GM23338 (cell line): ENCODE results near the gene KIAA0040. TPM values are rescaled to one million over a fixed set of nuclear protein-coding genes. Genes with fewer than 3 reads are reported as not detected.

Source experiments
- ATAC-seq: fragments of 200-7000 bp; cut with Tn5 transposase; 3 replicates; pipeline ENCODE4 v1.9.1; 2020
- DNase-seq: peaks from one replicate; pipeline ENCODE4 v3.0.0-alpha.2; 2015; ENCODE audit warnings: low spot score
- H2AFZ ChIP-seq: fragments of 200-600 bp; sonication (generic); 2 replicates; pipeline ENCODE4 v1.8.0; 2016; ENCODE audit warnings: antibody characterized with exemption, mild to moderate bottlenecking, moderate library complexity
- H3F3A ChIP-seq: fragments of 200-600 bp; sonication (generic); replicated peaks from 2 replicates; pipeline ENCODE4 v1.8.0; 2017; ENCODE audit warnings: antibody characterized with exemption, mixed run types, low read depth
- H3K27ac ChIP-seq: fragments of 200-600 bp; sonication (generic); 2 replicates; pipeline ENCODE4 v1.6.1; 2016; ENCODE audit warnings: low read depth
- H3K27me3 ChIP-seq: fragments of 200-600 bp; sonication (generic); 2 replicates; pipeline ENCODE4 v1.8.0; 2016; ENCODE audit warnings: mild to moderate bottlenecking, mixed run types, moderate library complexity; ENCODE audit not compliant: insufficient read depth
- H3K36me3 ChIP-seq: fragments of 200-600 bp; sonication (generic); 2 replicates; pipeline ENCODE4 v1.8.0; 2016; ENCODE audit warnings: mild to moderate bottlenecking; ENCODE audit not compliant: insufficient read depth
- H3K4me1 ChIP-seq: fragments of 200-600 bp; sonication (generic); 2 replicates; pipeline ENCODE4 v1.8.0; 2016; ENCODE audit warnings: mild to moderate bottlenecking, moderate library complexity; ENCODE audit not compliant: insufficient read depth
- H3K4me2 ChIP-seq: fragments of 200-600 bp; sonication (generic); 2 replicates; pipeline ENCODE4 v1.7.1; 2017; ENCODE audit warnings: mixed run types
- H3K4me3 ChIP-seq: fragments of 200-600 bp; sonication (generic); 2 replicates; pipeline ENCODE4 v1.6.1; 2016; ENCODE audit warnings: mixed run types
- H3K79me2 ChIP-seq: fragments of 200-600 bp; sonication (generic); replicated peaks from 2 replicates; pipeline ENCODE4 v1.8.0; 2017; ENCODE audit warnings: mild to moderate bottlenecking; ENCODE audit not compliant: insufficient read depth
- H3K9me2 ChIP-seq: fragments of 200-600 bp; sonication (generic); 2 replicates; pipeline ENCODE4 v1.8.0; 2017; ENCODE audit not compliant: insufficient read depth
- H4K20me1 ChIP-seq: fragments of 200-600 bp; sonication (generic); replicated peaks from 2 replicates; pipeline ENCODE4 v1.8.0; 2017; ENCODE audit warnings: mild to moderate bottlenecking; ENCODE audit not compliant: insufficient read depth
- H3K27ac Mint-ChIP-seq: 2 replicates; pipeline ENCODE4 v1.8.0; 2020; ENCODE audit warnings: inconsistent platforms, mild to moderate bottlenecking, moderate library complexity, mixed read lengths
- H3K27me3 Mint-ChIP-seq: 3 replicates; pipeline ENCODE4 v1.8.0; 2022; ENCODE audit warnings: low read depth, mild to moderate bottlenecking, moderate library complexity, mixed read lengths, inconsistent platforms; ENCODE audit not compliant: insufficient read depth, poor library complexity
- H3K36me3 Mint-ChIP-seq: 3 replicates; pipeline ENCODE4 v1.8.0; 2021; ENCODE audit warnings: low read depth, mild to moderate bottlenecking, inconsistent platforms, moderate library complexity, mixed read lengths
- H3K4me1 Mint-ChIP-seq: 3 replicates; pipeline ENCODE4 v1.8.0; 2020; ENCODE audit warnings: mild to moderate bottlenecking, inconsistent platforms, mixed read lengths
- H3K4me3 Mint-ChIP-seq: 3 replicates; pipeline ENCODE4 v1.8.0; 2021; ENCODE audit warnings: moderate library complexity, mild to moderate bottlenecking, inconsistent platforms, mixed read lengths
- H3K9me3 Mint-ChIP-seq: 3 replicates; pipeline ENCODE4 v1.8.0; 2020; ENCODE audit warnings: moderate library complexity, mild to moderate bottlenecking, inconsistent platforms, mixed read lengths
- CREB1 ChIP-seq: fragments of 250-450 bp; sonication (Bioruptor Pico); IDR thresholded peaks from 2 replicates; pipeline ENCODE4 v1.5.0; 2020; ENCODE audit warnings: low read depth, mild to moderate bottlenecking, moderate library complexity
- EZH2 ChIP-seq: fragments of 200-600 bp; sonication (generic); IDR thresholded peaks from one replicate; pipeline ENCODE4 v1.8.0; 2017; ENCODE audit warnings: antibody characterized with exemption, mild to moderate bottlenecking, low read depth; ENCODE audit not compliant: unreplicated experiment
- EZH2phosphoT487 ChIP-seq: fragments of 200-600 bp; sonication (generic); IDR thresholded peaks from one replicate; pipeline ENCODE4 v1.8.1; 2018; ENCODE audit warnings: antibody characterized with exemption; ENCODE audit not compliant: unreplicated experiment
- JUNB ChIP-seq: IDR thresholded peaks from one replicate; pipeline ENCODE4 v1.6.1; 2016; ENCODE audit warnings: antibody characterized with exemption; ENCODE audit not compliant: unreplicated experiment
- NANOG ChIP-seq: IDR thresholded peaks from 2 replicates; pipeline ENCODE4 v1.6.1; 2016; ENCODE audit warnings: antibody characterized with exemption, borderline replicate concordance
- POLR2AphosphoS5 ChIP-seq: IDR thresholded peaks from 2 replicates; pipeline ENCODE4 v1.6.1; 2016; ENCODE audit warnings: antibody characterized with exemption, low read depth
- REST ChIP-seq: IDR thresholded peaks from one replicate; pipeline ENCODE4 v1.6.1; 2018; ENCODE audit warnings: antibody characterized with exemption; ENCODE audit not compliant: unreplicated experiment
- STAT1 ChIP-seq: IDR thresholded peaks from one replicate; pipeline ENCODE4 v1.6.1; 2016; ENCODE audit warnings: antibody characterized with exemption; ENCODE audit not compliant: unreplicated experiment
- ZNF114 ChIP-seq: fragments of 250-450 bp; sonication (Bioruptor Pico); IDR thresholded peaks from 2 replicates; pipeline ENCODE4 v1.5.0; 2020; ENCODE audit warnings: mild to moderate bottlenecking, moderate library complexity
- ZNF331 ChIP-seq: fragments of 250-450 bp; sonication (Bioruptor Pico); IDR thresholded peaks from 2 replicates; pipeline ENCODE4 v1.5.0; 2020; ENCODE audit warnings: low read depth, mild to moderate bottlenecking, moderate library complexity
- ZNF462 ChIP-seq: fragments of 250-450 bp; sonication (Bioruptor Pico); IDR thresholded peaks from 2 replicates; pipeline ENCODE4 v1.5.0; 2020; ENCODE audit warnings: mild to moderate bottlenecking, moderate library complexity
- polyA plus RNA-seq: library from polyadenylated mRNA; unstranded; fragments of >200 nt; fragmentation: Nextera tagmentation; extraction: Ambion mirVana; gene quantifications from 2 replicates; pipeline ENCODE4 v1.2.1, GENCODE V29; 2016
- total RNA-seq: library from RNA; depleted of rRNA; stranded (reverse); fragments of >200 nt; shearing (Covaris generic); gene quantifications from 2 replicates; pipeline ENCODE4 v1.2.3, GENCODE V29; 2014
- TF ChIP-seq, protein P1 (sequence below): IDR thresholded peaks from 2 replicates; pipeline ENCODE4 v1.6.1; 2016; ENCODE audit warnings: antibody characterized with exemption
- TF ChIP-seq, protein P2 (sequence below), 2 experiments: fragments of 200-600 bp in 1 of 2; sonication (generic) in 1 of 2; conservative IDR thresholded peaks; 2 replicates each; pipeline versions ENCODE4 v1.5.1 to v1.6.1; 2016 to 2017; ENCODE audit warnings: antibody characterized with exemption in 2 of 2, low read depth in 2 of 2, mild to moderate bottlenecking in 2 of 2, moderate library complexity in 1 of 2

KIAA0040 gene
- total and polyA plus RNA-seq, 2 experiments from 2014 or later: 7.0 to 11.9 TPM

GRCh38 chr1:175138579-175138978 is 54.0 kb downstream of the KIAA0040 start:
- peaks cover 9% of the 10 kb centered on the region for H3K27me3 Mint-ChIP-seq
- Histone ChIP-seq H3K4me1 (peaks cover 7% of the 10 kb centered on the region; the same call in 1 of the 2 replicates), H3K4me3 (no peak overlapping the region), H4K20me1 (no peaks in the 10 kb centered on the region), H3K79me2 (no peaks in the 10 kb centered on the region), H3K4me2 (no peak overlapping the region), H3K9me2 (no peaks in the 10 kb centered on the region; the same call in 1 of the 2 replicates), H3K36me3 (no peaks in the 10 kb centered on the region), H3F3A (no peaks in the 10 kb centered on the region), H2AFZ (no peak overlapping the region), H3K27ac (no peak overlapping the region), H3K27me3 (no peaks in the 10 kb centered on the region)
- peaks cover 4% of the 10 kb centered on the region; the same call in 1 of the 3 replicates for H3K4me1 Mint-ChIP-seq
- 0 out of 3 replicates have a peak, but pooled peaks cover under 1% of the 10 kb centered on the region for H3K9me3 Mint-ChIP-seq
- ATAC-seq: no peak
- TF ChIP-seq STAT1 (no peak), EZH2 (no peak), CREB1 (CRISPR knock-in tag) (no peak), ZNF462 (CRISPR knock-in tag) (no peak), REST (no peak), NANOG (no peak), ZNF114 (CRISPR knock-in tag) (no peak), JUNB (no peak), ZNF331 (CRISPR knock-in tag) (no peak), EZH2phosphoT487 (no peak), POLR2AphosphoS5 (no peak)
- TF ChIP-seq, protein P1, sequence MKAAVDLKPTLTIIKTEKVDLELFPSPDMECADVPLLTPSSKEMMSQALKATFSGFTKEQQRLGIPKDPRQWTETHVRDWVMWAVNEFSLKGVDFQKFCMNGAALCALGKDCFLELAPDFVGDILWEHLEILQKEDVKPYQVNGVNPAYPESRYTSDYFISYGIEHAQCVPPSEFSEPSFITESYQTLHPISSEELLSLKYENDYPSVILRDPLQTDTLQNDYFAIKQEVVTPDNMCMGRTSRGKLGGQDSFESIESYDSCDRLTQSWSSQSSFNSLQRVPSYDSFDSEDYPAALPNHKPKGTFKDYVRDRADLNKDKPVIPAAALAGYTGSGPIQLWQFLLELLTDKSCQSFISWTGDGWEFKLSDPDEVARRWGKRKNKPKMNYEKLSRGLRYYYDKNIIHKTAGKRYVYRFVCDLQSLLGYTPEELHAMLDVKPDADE: no peak
- TF ChIP-seq, protein P2, sequence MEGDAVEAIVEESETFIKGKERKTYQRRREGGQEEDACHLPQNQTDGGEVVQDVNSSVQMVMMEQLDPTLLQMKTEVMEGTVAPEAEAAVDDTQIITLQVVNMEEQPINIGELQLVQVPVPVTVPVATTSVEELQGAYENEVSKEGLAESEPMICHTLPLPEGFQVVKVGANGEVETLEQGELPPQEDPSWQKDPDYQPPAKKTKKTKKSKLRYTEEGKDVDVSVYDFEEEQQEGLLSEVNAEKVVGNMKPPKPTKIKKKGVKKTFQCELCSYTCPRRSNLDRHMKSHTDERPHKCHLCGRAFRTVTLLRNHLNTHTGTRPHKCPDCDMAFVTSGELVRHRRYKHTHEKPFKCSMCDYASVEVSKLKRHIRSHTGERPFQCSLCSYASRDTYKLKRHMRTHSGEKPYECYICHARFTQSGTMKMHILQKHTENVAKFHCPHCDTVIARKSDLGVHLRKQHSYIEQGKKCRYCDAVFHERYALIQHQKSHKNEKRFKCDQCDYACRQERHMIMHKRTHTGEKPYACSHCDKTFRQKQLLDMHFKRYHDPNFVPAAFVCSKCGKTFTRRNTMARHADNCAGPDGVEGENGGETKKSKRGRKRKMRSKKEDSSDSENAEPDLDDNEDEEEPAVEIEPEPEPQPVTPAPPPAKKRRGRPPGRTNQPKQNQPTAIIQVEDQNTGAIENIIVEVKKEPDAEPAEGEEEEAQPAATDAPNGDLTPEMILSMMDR (conservative IDR thresholded peaks at IDR 0.05; ENCODE audit: low read depth in 2 of 2): no peak
- no peak overlapping the region for H3K27ac Mint-ChIP-seq
- DNase-seq: no peak
- H3K36me3 Mint-ChIP-seq: no peaks in the 10 kb centered on the region
- no peak overlapping the region for H3K4me3 Mint-ChIP-seq
